Gastrocnemius medialis (tissue), 4 donors: ENCODE data around the gene RAB3A. TPM values are rescaled to one million over a fixed set of nuclear protein-coding genes. Genes with fewer than 3 reads are reported as not detected.

Experiments used
- ATAC-seq, 2 donors: fragments of 150-250 bp; one replicate each; pipeline ENCODE4 v1.9.1; 2016
- DNase-seq, 2 donors: peaks; one replicate each; pipeline ENCODE4 v3.0.0-alpha.2; 2019
- H3K27ac ChIP-seq, 4 donors: fragments of 200-600 bp; sonication (generic); 1 replicate in 1 of 4; 2 replicates in 3 of 4; pipeline ENCODE4 v1.5.1; 2016 to 2018; ENCODE audit warnings: mild to moderate bottlenecking in 2 of 4, moderate library complexity in 1 of 4
- H3K27me3 ChIP-seq, 3 donors: fragments of 200-600 bp; sonication (generic) in 2 of 3; 1 replicate in 1 of 3; 2 replicates in 2 of 3; pipeline versions ENCODE4 v1.5.1 to v1.6.0; 2016 to 2019; ENCODE audit warnings: mild to moderate bottlenecking in 1 of 3, moderate library complexity in 1 of 3
- H3K36me3 ChIP-seq, 2 donors: fragments of 200-600 bp; sonication (generic) in 1 of 2; one replicate each; pipeline ENCODE4 v1.5.1; 2017 to 2018
- H3K4me1 ChIP-seq, 2 donors: fragments of 200-600 bp; sonication (generic) in 1 of 2; one replicate each; pipeline ENCODE4 v1.5.1; 2016 to 2017; ENCODE audit warnings: mild to moderate bottlenecking in 2 of 2
- H3K4me3 ChIP-seq, 4 donors: fragments of 200-600 bp; sonication (generic) in 3 of 4; 1 replicate in 1 of 4; 2 replicates in 3 of 4; pipeline ENCODE4 v1.5.1; 2016 to 2019; ENCODE audit warnings: mild to moderate bottlenecking in 2 of 4
- H3K9me3 ChIP-seq, 3 donors: fragments of 200-600 bp; sonication (generic) in 2 of 3; 1 replicate in 1 of 3; 2 replicates in 2 of 3; pipeline ENCODE4 v1.5.1; 2016 to 2019
- POLR2A ChIP-seq, 2 donors: fragments of 450-650 bp; IDR thresholded peaks; one replicate each; pipeline ENCODE4 v1.6.1; 2017; ENCODE audit warnings: antibody characterized with exemption in 2 of 2, mild to moderate bottlenecking in 2 of 2, moderate library complexity in 2 of 2
- in situ Hi-C, 4 donors: fragments of 200-750 bp; cut with MboI; loops; one replicate each; pipeline versions ENCODE4 v1.15.0 to v1.8.0; 2017; ENCODE audit warnings: low sequenced_read_pairs in 4 of 4
- intact Hi-C: fragments of 100-400 bp; cut with DNase I; formaldehyde crosslinking; loops from one replicate; pipeline ENCODE4 v1.15.1; 2023; ENCODE audit warnings: low total_unique reads
- total RNA-seq, 4 donors: library from RNA; depleted of rRNA; stranded (reverse); fragments of >200 nt; gene quantifications; one replicate each; pipeline versions ENCODE4 v1.1.0 to v1.2.3, GENCODE V29; 2016
- TF ChIP-seq, protein P1 (sequence below), 5 experiments: fragments of 450-650 bp in 3 of 5; fragments of 200-600 bp in 2 of 5; sonication (generic) in 2 of 5; IDR thresholded peaks in 4 of 5; conservative IDR thresholded peaks in 1 of 5; 1 replicate in 4 of 5; 2 replicates in 1 of 5; pipeline ENCODE4 v1.5.1; 2016 to 2019; ENCODE audit warnings: antibody characterized with exemption in 5 of 5, mild to moderate bottlenecking in 3 of 5, moderate library complexity in 3 of 5

Gene RAB3A
- total RNA-seq, 4 donors from 2014 or later = 0.51 to 2.3 TPM; not detected in 2

DNA sequence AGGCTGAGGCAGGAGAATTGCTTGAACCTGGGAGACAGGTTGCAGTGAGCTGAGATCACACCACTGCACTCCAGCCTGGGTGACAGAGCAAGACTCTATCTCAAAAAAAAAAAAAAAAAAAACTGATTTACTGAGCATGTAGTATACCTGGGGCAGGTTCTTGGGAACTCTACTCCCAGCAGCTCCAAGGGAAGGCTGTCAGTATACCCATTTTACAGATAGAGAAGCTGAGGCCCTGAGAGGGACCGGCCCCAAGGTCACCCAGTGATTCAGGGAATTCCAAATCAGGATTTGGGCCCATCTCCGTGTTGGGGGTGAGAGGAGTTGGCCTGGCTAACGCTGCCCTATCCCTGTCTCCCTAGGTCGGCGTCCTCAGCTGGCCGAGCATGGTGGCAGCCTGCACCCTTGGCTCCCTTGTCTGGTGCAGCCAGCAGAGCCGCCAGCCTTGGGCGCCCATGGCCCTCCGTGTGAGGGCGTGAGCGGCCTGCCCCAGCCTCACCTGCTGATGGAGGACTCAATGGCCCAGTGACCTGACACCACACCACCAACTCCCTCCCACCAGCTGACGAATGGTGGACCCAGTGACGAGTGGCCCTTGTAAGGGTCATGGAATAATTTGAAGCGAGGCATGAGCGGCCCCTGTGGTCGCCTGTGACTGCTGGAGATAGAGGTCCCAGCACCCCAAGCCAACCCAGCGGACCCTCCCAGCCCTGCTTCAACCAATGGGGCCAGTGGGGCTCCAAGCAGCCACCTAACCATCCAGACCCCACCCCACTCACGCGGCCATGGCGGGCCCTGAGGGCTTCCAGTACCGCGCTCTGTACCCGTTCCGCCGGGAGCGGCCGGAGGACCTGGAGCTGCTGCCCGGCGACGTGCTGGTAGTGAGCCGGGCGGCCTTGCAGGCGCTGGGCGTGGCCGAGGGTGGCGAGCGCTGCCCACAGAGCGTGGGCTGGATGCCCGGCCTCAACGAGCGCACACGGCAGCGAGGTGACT is 48.5 kb downstream of the RAB3A start:
- Histone ChIP-seq H3K27ac (peak overlapping the region in 2 of 4 donors; percentile 78 to 100), H3K27me3 (no peaks in the 10 kb centered on the region), H3K9me3 (no peaks in the 10 kb centered on the region), H3K4me1 (peaks cover 37 to 50% of the 10 kb centered on the region in 2 donors), H3K36me3 (no peaks in the 10 kb centered on the region), H3K4me3 (no peak overlapping the region)
- intact Hi-C loops (loop anchor here (10.0 kb wide), 1 partner anchor 151 kb away; the partner anchor contains the start of gene ARRDC2), in situ Hi-C loops (no loop called here)
- DNase-seq = no peak
- no peak for ATAC-seq
- TF ChIP-seq POLR2A (IDR thresholded peaks at IDR 0.05) = no peak
- TF ChIP-seq, protein P1, sequence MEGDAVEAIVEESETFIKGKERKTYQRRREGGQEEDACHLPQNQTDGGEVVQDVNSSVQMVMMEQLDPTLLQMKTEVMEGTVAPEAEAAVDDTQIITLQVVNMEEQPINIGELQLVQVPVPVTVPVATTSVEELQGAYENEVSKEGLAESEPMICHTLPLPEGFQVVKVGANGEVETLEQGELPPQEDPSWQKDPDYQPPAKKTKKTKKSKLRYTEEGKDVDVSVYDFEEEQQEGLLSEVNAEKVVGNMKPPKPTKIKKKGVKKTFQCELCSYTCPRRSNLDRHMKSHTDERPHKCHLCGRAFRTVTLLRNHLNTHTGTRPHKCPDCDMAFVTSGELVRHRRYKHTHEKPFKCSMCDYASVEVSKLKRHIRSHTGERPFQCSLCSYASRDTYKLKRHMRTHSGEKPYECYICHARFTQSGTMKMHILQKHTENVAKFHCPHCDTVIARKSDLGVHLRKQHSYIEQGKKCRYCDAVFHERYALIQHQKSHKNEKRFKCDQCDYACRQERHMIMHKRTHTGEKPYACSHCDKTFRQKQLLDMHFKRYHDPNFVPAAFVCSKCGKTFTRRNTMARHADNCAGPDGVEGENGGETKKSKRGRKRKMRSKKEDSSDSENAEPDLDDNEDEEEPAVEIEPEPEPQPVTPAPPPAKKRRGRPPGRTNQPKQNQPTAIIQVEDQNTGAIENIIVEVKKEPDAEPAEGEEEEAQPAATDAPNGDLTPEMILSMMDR (IDR thresholded peaks at IDR 0.05 in 4 of 5, conservative IDR thresholded peaks at IDR 0.05 in 1 of 5) = no peak

DNA sequence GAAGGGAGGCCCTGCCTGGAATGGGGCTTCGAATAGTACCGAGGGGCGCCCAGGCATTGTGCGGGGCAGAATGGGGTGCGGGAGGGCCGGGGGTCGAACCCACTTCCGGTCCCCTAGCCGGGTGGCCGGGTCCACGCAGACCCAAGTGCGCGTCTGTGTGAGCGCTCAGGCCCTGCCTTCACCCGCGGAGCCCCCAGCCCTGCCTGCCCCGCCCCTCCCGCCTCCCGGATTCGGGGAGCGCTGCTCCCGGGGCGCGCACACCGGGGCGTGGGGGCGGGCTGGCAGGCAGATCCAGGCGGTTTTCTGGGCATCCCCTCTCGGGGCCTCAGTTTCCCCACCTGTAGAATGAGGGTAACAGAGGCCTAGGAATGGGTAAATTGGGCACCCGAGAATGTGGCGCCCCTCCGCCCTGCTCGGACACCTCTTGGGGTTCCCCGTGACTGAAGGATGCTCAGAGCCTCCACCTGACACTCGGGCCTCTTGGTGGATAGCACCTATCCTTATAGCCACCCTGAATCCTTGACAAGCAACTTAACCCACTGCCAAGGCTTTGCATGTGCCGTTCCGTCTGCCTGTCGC is 50.2 kb downstream of the RAB3A start:
- H3K36me3 ChIP-seq = no peaks in the 10 kb centered on the region
- H3K9me3 ChIP-seq = no peaks in the 10 kb centered on the region
- TF ChIP-seq POLR2A (IDR thresholded peaks at IDR 0.05) = no peak
- TF ChIP-seq, protein P1 (IDR thresholded peaks at IDR 0.05 in 4 of 5, conservative IDR thresholded peaks at IDR 0.05 in 1 of 5) = no peak
- ATAC-seq (no peak), DNase-seq (no peak)
- H3K27ac ChIP-seq = peak overlapping the region; percentile 97 to 100 (median 98)
- peaks cover 34 to 48% of the 10 kb centered on the region in 2 donors for H3K4me1 ChIP-seq
- no peaks in the 10 kb centered on the region for H3K27me3 ChIP-seq
- peak overlapping the region; percentile 78 to 97 (median 81) for H3K4me3 ChIP-seq
- intact Hi-C loops (loop anchor here (1.0 to 10.0 kb wide), 5 partner anchors 36 to 149 kb away; partner anchors contain the start of gene ARRDC2), in situ Hi-C loops (no loop called here)

DNA sequence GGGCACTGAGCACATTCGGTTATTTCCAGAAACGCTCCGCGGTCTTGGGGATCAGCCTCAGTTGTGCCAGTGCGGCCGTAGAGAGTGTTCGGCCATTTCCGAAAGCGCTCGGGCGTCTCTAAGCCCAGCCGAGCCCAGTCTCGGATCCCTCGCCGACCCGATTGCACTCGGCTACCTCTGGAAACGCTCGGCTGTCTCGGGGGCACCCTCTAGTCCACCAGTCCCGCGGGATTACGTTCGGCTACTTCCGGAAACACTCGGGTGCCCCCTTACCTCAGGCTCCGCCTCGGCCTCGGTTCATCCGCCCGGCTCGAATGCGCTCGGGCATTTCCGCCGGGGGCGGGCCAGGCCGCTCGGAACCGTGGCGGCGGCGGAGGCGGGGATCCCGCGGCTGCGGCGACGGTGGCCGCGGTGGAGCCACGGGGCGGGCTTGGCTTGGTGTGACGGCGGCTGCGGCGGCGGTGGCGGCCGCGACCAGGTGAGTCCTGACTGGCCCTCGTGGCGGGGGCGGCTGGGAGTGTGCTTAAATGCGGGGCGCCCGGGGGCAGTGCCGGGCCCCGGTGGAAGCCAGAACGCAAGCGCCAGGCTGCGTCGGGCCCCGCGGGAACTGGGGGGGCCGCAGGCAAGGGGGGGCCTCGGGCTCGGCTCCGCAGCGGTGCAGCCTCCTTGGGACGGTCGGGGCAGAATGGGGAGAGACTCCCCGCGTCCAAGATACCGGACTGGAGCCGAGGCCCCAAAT is 50.9 kb downstream of the RAB3A start, which contains the start of gene PIK3R2:
PIK3R2 (plus strand) TSS at position 347 of the 739 bp plus-strand sequence. CDS start 2,717 bp downstream, outside the sequence.
- Histone ChIP-seq H3K27me3 (no peaks in the 10 kb centered on the region), H3K27ac (peak within 1 kb of the TSS; percentile 97 to 100 (median 98)), H3K36me3 (no peaks in the 10 kb centered on the region), H3K4me3 (peak within 1 kb of the TSS; percentile 78 to 97 (median 81)), H3K9me3 (no peaks in the 10 kb centered on the region), H3K4me1 (peaks cover 34 to 48% of the 10 kb centered on the region in 2 donors)
- intact Hi-C loops = loop anchor here (1.0 to 10.0 kb wide), 5 partner anchors 36 to 148 kb away; partner anchors contain the start of gene ARRDC2
- ATAC-seq = peak; percentile 84 to 88
- peak; percentile 99 to 100 for DNase-seq
- in situ Hi-C loops = no loop called here
- peak; percentile 75 to 80 for TF ChIP-seq POLR2A (IDR thresholded peaks at IDR 0.05)
- TF ChIP-seq, protein P1 (IDR thresholded peaks at IDR 0.05 in 4 of 5, conservative IDR thresholded peaks at IDR 0.05 in 1 of 5) = no peak

DNA sequence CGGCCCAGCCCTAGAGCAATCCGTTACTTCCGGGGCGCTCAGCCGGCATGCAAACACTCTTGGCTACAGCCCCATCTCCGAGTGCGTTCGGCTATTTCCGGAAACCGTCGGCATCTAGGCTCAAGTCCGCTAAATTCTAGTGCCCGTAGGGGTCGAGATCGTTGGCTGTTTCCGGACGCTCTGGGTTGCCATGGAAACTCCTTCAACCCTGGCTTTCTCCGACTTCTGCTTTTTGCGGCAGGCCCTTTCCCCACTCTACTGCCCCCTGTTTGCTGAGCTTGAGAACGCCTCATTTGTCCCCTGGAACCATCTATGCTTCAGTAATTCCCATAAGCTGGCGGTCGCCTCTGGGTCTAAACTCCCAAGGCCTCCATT is 51.4 kb downstream of the RAB3A start:
- H3K4me1 ChIP-seq = peaks cover 33 to 42% of the 10 kb centered on the region in 2 donors
- H3K36me3 ChIP-seq = no peaks in the 10 kb centered on the region
- in situ Hi-C loops (no loop called here), intact Hi-C loops (loop anchor here (5.0 to 10.0 kb wide), 3 partner anchors 35 to 148 kb away; partner anchors contain the start of gene ARRDC2)
- no peak for TF ChIP-seq POLR2A (IDR thresholded peaks at IDR 0.05)
- TF ChIP-seq, protein P1 (IDR thresholded peaks at IDR 0.05 in 4 of 5, conservative IDR thresholded peaks at IDR 0.05 in 1 of 5) = peak; percentile 42 to 70 (median 56)
- DNase-seq (peak; percentile 88 to 93), ATAC-seq (peak; percentile 63 to 73)
- peak overlapping the region; percentile 68 to 86 (median 81) for H3K4me3 ChIP-seq
- H3K9me3 ChIP-seq = no peaks in the 10 kb centered on the region
- H3K27me3 ChIP-seq = no peaks in the 10 kb centered on the region
- peak overlapping the region; percentile 97 to 100 (median 98) for H3K27ac ChIP-seq
